ENCODE data around the gene SHCBP1L. TPM values are rescaled to one million over a fixed set of nuclear protein-coding genes. Genes with fewer than 3 reads are reported as not detected.
A peak's percentile ranks its signal among the peaks of the same experiment; 100 is the strongest.
"Not testable (repeated sequence)": the region's sequence is repeated elsewhere in the genome, so short reads cannot be mapped to it uniquely, and the experiment has no call there.

The SHCBP1L gene
- total and polyA plus RNA-seq, 5 donors from 2014 or later: not detected

DNA sequence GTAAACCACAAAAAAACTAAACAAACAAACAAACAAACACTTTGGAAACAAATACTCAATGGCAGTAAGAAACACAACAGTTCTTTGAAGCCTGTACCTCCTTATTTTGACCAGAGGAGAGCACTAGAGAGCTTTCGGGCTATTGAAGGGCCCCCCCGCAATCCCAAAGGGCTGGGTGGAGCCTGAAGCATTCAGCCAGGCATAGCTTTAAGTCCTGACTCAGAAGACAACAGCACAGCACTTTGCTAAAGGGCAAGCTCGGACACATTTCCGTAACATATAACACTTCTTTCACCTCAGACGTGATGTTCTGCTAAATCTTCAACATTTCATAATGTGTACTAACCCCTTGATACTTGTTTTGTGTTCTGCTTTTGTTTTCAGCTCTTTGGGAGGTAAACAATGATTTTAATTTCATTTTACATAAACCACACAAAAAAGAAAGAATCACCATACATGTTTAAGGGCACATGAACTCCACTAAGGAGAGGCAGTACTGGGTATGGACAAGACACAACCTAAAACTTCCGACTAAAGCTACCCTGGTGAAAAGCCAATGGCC, 9.7 kb upstream of the SHCBP1L start:
- DNase-seq: peak in 1 of 3 donors; percentile 43
- H3K4me3 ChIP-seq (ENCODE audit: low read depth, low read length): no peak overlapping the region

DNA sequence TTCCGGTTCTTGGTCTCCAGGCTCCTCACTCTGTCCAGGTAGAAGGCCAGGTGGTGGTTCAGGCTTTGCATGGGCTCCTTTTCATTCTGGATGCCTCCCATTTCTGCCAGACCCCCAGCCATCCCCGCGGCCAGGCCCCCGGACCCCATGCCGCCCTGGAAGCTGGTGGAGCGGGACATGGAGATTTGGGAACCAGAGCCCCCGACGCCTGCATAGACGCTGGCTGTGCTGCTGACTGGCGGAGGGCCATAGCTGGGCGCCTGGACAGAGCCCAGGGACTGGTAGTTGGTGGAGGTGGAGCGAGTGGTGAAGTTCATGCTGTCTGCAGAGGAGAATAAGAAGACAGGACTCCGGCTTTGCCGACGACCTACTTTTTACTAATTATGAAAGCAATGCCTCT, 7.1 kb upstream of the SHCBP1L start:
- DNase-seq: no peak
- Mint-ChIP-seq H3K4me1 (peaks cover 0 to 3% (median 0%) of the 10 kb centered on the region in 4 donors), H3K36me3 (no peaks in the 10 kb centered on the region), H3K27me3 (peaks cover 27% of the 10 kb centered on the region), H3K9me3 (peaks cover 0 to 2% (median 0%) of the 10 kb centered on the region in 7 donors), H3K27ac (no peak overlapping the region), H3K4me3 (no peak overlapping the region)
- no peak overlapping the region for H3K27ac ChIP-seq (ENCODE audit: insufficient read depth, low read length, poor library complexity, severe bottlenecking)
- H3K27me3 ChIP-seq (ENCODE audit: control insufficient read depth, insufficient read depth, low read length): peaks cover 3% of the 10 kb centered on the region
- H3K36me3 ChIP-seq (ENCODE audit: control insufficient read depth, insufficient read depth, low read length): no peaks in the 10 kb centered on the region
- H3K9me3 ChIP-seq (ENCODE audit: control insufficient read depth in 2 of 2, low read length in 2 of 2): peaks cover 0 to 3% of the 10 kb centered on the region in 2 experiments
- no peak for ATAC-seq (ENCODE audit: low read depth in 2 of 2)
- H3K4me3 ChIP-seq (ENCODE audit: low read depth, low read length): no peak overlapping the region
- no peaks in the 10 kb centered on the region for H3K4me1 ChIP-seq (ENCODE audit: control insufficient read depth, insufficient read depth, low read length, poor library complexity, severe bottlenecking)

More for the DNA sequence above, 9.7 kb upstream of the SHCBP1L start:
- H3K4me3 Mint-ChIP-seq: no peak overlapping the region
- Histone ChIP-seq H3K36me3 (ENCODE audit: control insufficient read depth, insufficient read depth, low read length) (no peaks in the 10 kb centered on the region), H3K9me3 (ENCODE audit: control insufficient read depth in 2 of 2, low read length in 2 of 2) (no peaks in the 10 kb centered on the region), H3K4me1 (ENCODE audit: control insufficient read depth, insufficient read depth, low read length, poor library complexity, severe bottlenecking) (no peaks in the 10 kb centered on the region), H3K27me3 (ENCODE audit: control insufficient read depth, insufficient read depth, low read length) (peaks cover 3% of the 10 kb centered on the region), H3K27ac (ENCODE audit: insufficient read depth, low read length, poor library complexity, severe bottlenecking) (no peak overlapping the region)
- H3K9me3 Mint-ChIP-seq: peaks cover 0 to 2% (median 0%) of the 10 kb centered on the region in 7 donors
- peak in 1 of 2 donors; percentile 52 for ATAC-seq (ENCODE audit: low read depth in 2 of 2)
- peaks cover 0 to 3% (median 0%) of the 10 kb centered on the region in 4 donors for H3K4me1 Mint-ChIP-seq
- no peaks in the 10 kb centered on the region for H3K36me3 Mint-ChIP-seq
- no peak overlapping the region for H3K27ac Mint-ChIP-seq
- peaks cover 22% of the 10 kb centered on the region for H3K27me3 Mint-ChIP-seq

DNA sequence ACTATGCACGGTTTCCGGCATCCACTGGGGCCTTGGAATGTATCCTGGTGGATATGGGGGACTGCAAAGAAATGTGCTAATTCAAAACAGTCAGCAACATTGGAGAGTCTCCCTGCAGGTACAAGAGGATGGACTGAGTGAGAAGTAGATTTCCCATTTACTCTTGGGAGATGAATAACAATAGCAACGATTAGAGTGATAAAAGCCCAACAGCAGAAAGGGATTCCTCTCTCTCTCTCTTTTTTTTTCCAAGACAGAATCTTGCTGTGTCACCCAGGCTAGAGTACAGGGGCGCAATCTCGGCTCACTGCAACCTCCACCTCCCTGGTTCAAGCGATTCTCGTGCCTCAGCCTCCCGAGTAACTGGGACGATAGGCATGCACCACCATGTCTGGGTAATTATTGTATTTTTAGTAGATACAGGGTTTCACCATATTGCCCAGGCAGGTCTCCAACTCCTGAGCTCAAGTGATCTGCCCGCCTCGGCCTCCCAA, 5.0 kb upstream of the SHCBP1L start:
- no peaks in the 10 kb centered on the region for H3K4me1 ChIP-seq (ENCODE audit: control insufficient read depth, insufficient read depth, low read length, poor library complexity, severe bottlenecking)
- Mint-ChIP-seq H3K27ac (no peak overlapping the region), H3K4me3 (no peak overlapping the region), H3K36me3 (no peaks in the 10 kb centered on the region), H3K4me1 (peaks cover 0 to 3% (median 0%) of the 10 kb centered on the region in 4 donors), H3K9me3 (peaks cover 0 to 2% (median 0%) of the 10 kb centered on the region in 7 donors), H3K27me3 (peaks cover 33% of the 10 kb centered on the region)
- DNase-seq (no peak), ATAC-seq (ENCODE audit: low read depth in 2 of 2) (no peak)
- no peaks in the 10 kb centered on the region for H3K36me3 ChIP-seq (ENCODE audit: control insufficient read depth, insufficient read depth, low read length)
- no peak overlapping the region for H3K27ac ChIP-seq (ENCODE audit: insufficient read depth, low read length, poor library complexity, severe bottlenecking)
- peaks cover 0 to 3% of the 10 kb centered on the region in 2 experiments for H3K9me3 ChIP-seq (ENCODE audit: control insufficient read depth in 2 of 2, low read length in 2 of 2)
- H3K4me3 ChIP-seq (ENCODE audit: low read depth, low read length): no peak overlapping the region
- H3K27me3 ChIP-seq (ENCODE audit: control insufficient read depth, insufficient read depth, low read length): peaks cover 3% of the 10 kb centered on the region

DNA sequence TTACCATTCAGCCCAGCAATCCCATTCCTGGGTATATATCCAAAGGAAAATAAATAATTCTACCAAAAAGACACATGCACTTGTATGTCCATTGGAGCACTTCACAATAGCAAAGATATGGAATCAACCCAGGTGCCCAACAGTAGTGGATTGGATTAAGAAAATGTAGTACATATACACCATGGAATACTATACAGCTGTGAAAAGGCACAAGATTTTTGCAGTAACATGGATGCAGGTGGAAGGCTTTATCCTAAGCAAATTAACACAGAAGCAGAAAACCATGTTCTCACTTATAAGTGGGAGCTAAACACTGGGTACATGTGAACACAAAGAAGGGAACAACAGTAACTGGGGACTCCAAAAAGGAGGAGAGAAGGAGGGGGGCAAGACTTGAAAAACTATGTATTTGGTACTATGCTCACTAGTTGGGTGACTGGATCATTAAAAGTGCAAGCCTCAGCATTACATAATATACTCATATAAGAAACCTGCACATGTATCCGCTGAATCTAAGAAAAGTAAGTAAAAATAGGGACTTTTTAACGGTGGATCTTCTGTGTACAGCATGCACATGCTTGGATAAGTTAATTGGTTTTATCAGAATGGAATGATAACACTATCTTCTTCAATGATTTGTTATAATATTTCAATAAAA, 3.9 kb upstream of the SHCBP1L start:
- H3K36me3 Mint-ChIP-seq: no peaks in the 10 kb centered on the region
- H3K4me1 Mint-ChIP-seq: peaks cover 0 to 2% (median 0%) of the 10 kb centered on the region in 4 donors
- peaks cover 0 to 3% of the 10 kb centered on the region in 2 experiments for H3K9me3 ChIP-seq (ENCODE audit: control insufficient read depth in 2 of 2, low read length in 2 of 2)
- H3K27ac Mint-ChIP-seq: no peak overlapping the region
- peaks cover 0 to 2% (median 0%) of the 10 kb centered on the region in 7 donors for H3K9me3 Mint-ChIP-seq
- H3K27me3 Mint-ChIP-seq: peaks cover 33% of the 10 kb centered on the region
- DNase-seq: no peak
- no peak overlapping the region for H3K4me3 Mint-ChIP-seq
- no peak overlapping the region for H3K27ac ChIP-seq (ENCODE audit: insufficient read depth, low read length, poor library complexity, severe bottlenecking)
- H3K27me3 ChIP-seq (ENCODE audit: control insufficient read depth, insufficient read depth, low read length): peaks cover 3% of the 10 kb centered on the region
- ATAC-seq (ENCODE audit: low read depth in 2 of 2): no peak
- H3K36me3 ChIP-seq (ENCODE audit: control insufficient read depth, insufficient read depth, low read length): no peaks in the 10 kb centered on the region
- no peak overlapping the region for H3K4me3 ChIP-seq (ENCODE audit: low read depth, low read length)
- H3K4me1 ChIP-seq (ENCODE audit: control insufficient read depth, insufficient read depth, low read length, poor library complexity, severe bottlenecking): no peaks in the 10 kb centered on the region

DNA sequence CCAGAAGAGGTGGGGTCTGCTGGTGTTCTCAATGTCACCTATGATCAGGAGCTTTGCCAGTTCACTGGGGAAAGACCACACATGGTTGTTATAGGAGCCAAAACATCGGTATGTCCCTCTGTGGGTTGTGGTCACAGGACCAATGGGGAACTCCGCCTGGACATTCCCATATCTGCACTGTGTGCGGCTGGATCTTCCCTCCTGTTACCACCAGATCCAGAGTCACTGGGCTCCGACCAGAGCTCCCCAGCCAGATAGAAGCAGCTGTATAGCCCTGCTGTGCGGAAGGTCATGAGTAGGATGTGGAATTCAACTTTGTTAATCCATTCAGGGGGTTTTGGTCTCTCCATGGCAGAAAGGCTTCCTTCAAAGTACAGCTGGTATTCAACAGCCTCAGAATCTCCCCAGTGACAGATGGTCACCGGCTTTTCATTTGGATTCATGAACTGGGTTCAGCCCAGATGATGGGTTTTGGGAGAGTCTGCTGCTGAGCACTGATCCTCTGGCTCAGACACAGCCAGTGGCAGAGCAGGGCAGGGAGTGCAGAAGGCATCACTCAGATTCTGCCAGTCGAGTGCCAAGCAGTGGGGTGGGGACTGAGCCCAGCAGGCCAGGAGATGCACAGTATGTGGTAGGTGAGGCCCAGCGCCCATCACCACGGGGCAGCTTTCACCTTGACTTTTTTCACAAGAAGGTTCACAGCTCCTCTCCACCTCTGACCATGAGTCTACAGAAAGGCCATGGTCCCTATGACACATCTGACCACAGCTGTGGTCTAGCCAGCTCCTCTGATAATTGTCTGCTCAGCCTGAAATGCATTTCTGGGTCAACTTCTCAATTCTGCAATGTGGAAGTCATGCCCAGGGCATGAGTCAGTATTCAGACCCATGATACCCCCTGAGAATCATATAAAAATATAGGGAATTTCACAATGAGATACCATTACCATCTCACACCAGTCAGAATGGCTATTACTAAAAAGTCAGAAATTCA, 2.9 kb upstream of the SHCBP1L start:
- Histone ChIP-seq H3K9me3 (ENCODE audit: control insufficient read depth in 2 of 2, low read length in 2 of 2) (peaks cover 0 to 3% of the 10 kb centered on the region in 2 experiments), H3K4me1 (ENCODE audit: control insufficient read depth, insufficient read depth, low read length, poor library complexity, severe bottlenecking) (no peaks in the 10 kb centered on the region), H3K27me3 (ENCODE audit: control insufficient read depth, insufficient read depth, low read length) (no peaks in the 10 kb centered on the region), H3K27ac (ENCODE audit: insufficient read depth, low read length, poor library complexity, severe bottlenecking) (no peak overlapping the region), H3K4me3 (ENCODE audit: low read depth, low read length) (no peak overlapping the region), H3K36me3 (ENCODE audit: control insufficient read depth, insufficient read depth, low read length) (no peaks in the 10 kb centered on the region)
- Mint-ChIP-seq H3K27ac (peak overlapping the region in 1 of 3 donors; percentile 52), H3K9me3 (peaks cover 0 to 2% (median 0%) of the 10 kb centered on the region in 7 donors), H3K4me1 (peaks cover 0 to 2% (median 0%) of the 10 kb centered on the region in 4 donors), H3K36me3 (no peaks in the 10 kb centered on the region), H3K27me3 (peaks cover 29% of the 10 kb centered on the region), H3K4me3 (no peak overlapping the region)
- ATAC-seq (ENCODE audit: low read depth in 2 of 2) (no peak), DNase-seq (no peak)

DNA sequence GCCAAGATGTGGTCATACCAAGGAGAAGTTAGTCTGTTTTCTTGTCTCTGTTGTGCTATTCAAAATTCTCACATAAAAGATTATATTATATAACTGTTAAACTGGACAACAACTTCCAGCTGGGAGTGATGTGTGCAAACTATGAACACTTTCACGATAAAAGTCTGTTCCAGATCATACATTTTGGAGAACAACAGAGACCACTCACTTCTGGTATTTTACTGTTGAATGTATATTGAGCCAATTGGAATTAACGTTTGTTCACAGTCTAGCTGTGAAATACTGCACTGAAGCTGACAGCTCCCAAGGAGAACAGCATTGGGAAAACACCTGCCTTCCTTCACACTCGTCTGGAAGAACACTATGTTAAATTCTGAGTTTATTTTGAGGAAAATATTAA, 860 bp upstream of the SHCBP1L start:
- Mint-ChIP-seq H3K4me1 (peaks cover 0 to 2% (median 0%) of the 10 kb centered on the region in 4 donors), H3K27ac (no peak overlapping the region), H3K4me3 (no peak overlapping the region), H3K9me3 (peaks cover 0 to 1% (median 0%) of the 10 kb centered on the region in 7 donors), H3K36me3 (no peaks in the 10 kb centered on the region), H3K27me3 (peaks cover 30% of the 10 kb centered on the region)
- Histone ChIP-seq H3K36me3 (ENCODE audit: control insufficient read depth, insufficient read depth, low read length) (no peaks in the 10 kb centered on the region), H3K4me3 (ENCODE audit: low read depth, low read length) (no peak overlapping the region), H3K9me3 (ENCODE audit: control insufficient read depth in 2 of 2, low read length in 2 of 2) (peaks cover 0 to 3% of the 10 kb centered on the region in 2 experiments), H3K4me1 (ENCODE audit: control insufficient read depth, insufficient read depth, low read length, poor library complexity, severe bottlenecking) (no peaks in the 10 kb centered on the region), H3K27me3 (ENCODE audit: control insufficient read depth, insufficient read depth, low read length) (no peaks in the 10 kb centered on the region), H3K27ac (ENCODE audit: insufficient read depth, low read length, poor library complexity, severe bottlenecking) (no peak overlapping the region)
- DNase-seq (no peak), ATAC-seq (ENCODE audit: low read depth in 2 of 2) (no peak)

DNA sequence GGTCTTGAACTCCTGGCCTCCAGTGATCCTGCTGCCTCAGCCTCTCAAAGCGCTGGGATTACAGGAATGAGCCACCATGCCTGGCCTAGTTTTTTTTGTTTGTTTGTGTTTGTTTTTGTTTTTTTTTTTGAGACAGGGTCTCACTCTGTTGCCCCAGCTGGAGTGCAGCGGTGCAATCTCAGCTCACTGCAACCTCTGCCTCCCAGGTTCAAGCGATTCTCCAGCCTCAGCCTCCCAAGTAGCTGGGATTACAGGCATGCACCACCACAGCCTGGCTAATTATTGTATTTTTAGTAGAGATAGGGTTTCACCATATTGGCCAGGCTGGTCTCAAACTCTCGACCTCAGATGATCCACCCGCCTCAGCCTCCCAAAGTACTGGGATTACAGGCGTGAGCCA, 9.6 kb downstream of the SHCBP1L start:
- not testable (repeated sequence) for H3K4me3 Mint-ChIP-seq; H3K4me1 Mint-ChIP-seq; H3K27ac Mint-ChIP-seq; H3K9me3 Mint-ChIP-seq; H3K36me3 Mint-ChIP-seq; H3K4me1 ChIP-seq (ENCODE audit: control insufficient read depth, insufficient read depth, low read length, poor library complexity, severe bottlenecking); ATAC-seq (ENCODE audit: low read depth in 2 of 2); H3K36me3 ChIP-seq (ENCODE audit: control insufficient read depth, insufficient read depth, low read length); DNase-seq; H3K4me3 ChIP-seq (ENCODE audit: low read depth, low read length); H3K9me3 ChIP-seq (ENCODE audit: control insufficient read depth in 2 of 2, low read length in 2 of 2); H3K27ac ChIP-seq (ENCODE audit: insufficient read depth, low read length, poor library complexity, severe bottlenecking); H3K27me3 ChIP-seq (ENCODE audit: control insufficient read depth, insufficient read depth, low read length)
- peaks cover 31% of the 10 kb centered on the region for H3K27me3 Mint-ChIP-seq
